ENCODE results near the gene DSCAML1.

DNA sequence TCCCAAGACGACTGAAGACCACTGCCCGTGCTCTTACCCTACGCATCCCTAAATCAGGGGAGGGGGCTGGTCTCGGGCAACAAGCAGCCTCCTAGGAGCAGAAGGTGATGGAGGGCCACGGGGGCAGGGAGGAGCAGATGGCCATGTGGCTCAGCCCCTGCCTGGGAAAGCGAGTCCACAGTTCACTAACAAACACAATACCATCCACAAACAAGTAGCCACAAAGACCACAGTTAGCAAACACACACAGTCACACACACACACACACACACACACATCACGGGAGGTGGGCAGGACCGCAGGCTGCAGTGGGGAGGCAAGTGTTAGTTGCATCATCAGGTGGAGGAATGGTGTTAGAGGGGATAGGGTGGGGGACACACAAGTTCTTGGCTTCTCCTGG is 40.8 kb upstream of the DSCAML1 start:
- TF ChIP-seq, protein P1, sequence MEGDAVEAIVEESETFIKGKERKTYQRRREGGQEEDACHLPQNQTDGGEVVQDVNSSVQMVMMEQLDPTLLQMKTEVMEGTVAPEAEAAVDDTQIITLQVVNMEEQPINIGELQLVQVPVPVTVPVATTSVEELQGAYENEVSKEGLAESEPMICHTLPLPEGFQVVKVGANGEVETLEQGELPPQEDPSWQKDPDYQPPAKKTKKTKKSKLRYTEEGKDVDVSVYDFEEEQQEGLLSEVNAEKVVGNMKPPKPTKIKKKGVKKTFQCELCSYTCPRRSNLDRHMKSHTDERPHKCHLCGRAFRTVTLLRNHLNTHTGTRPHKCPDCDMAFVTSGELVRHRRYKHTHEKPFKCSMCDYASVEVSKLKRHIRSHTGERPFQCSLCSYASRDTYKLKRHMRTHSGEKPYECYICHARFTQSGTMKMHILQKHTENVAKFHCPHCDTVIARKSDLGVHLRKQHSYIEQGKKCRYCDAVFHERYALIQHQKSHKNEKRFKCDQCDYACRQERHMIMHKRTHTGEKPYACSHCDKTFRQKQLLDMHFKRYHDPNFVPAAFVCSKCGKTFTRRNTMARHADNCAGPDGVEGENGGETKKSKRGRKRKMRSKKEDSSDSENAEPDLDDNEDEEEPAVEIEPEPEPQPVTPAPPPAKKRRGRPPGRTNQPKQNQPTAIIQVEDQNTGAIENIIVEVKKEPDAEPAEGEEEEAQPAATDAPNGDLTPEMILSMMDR (IDR thresholded peaks at IDR 0.05 in 2 of 3, conservative IDR thresholded peaks at IDR 0.05 in 1 of 3; ENCODE audit: control insufficient read depth in 2 of 3, extremely low read depth in 1 of 3, insufficient read depth in 1 of 3, low read depth in 3 of 3, low read length in 3 of 3) = no peak
- TF ChIP-seq POLR2AphosphoS5 (IDR thresholded peaks at IDR 0.05; ENCODE audit: low read length) = no peak
- TF ChIP-seq, protein P2, sequence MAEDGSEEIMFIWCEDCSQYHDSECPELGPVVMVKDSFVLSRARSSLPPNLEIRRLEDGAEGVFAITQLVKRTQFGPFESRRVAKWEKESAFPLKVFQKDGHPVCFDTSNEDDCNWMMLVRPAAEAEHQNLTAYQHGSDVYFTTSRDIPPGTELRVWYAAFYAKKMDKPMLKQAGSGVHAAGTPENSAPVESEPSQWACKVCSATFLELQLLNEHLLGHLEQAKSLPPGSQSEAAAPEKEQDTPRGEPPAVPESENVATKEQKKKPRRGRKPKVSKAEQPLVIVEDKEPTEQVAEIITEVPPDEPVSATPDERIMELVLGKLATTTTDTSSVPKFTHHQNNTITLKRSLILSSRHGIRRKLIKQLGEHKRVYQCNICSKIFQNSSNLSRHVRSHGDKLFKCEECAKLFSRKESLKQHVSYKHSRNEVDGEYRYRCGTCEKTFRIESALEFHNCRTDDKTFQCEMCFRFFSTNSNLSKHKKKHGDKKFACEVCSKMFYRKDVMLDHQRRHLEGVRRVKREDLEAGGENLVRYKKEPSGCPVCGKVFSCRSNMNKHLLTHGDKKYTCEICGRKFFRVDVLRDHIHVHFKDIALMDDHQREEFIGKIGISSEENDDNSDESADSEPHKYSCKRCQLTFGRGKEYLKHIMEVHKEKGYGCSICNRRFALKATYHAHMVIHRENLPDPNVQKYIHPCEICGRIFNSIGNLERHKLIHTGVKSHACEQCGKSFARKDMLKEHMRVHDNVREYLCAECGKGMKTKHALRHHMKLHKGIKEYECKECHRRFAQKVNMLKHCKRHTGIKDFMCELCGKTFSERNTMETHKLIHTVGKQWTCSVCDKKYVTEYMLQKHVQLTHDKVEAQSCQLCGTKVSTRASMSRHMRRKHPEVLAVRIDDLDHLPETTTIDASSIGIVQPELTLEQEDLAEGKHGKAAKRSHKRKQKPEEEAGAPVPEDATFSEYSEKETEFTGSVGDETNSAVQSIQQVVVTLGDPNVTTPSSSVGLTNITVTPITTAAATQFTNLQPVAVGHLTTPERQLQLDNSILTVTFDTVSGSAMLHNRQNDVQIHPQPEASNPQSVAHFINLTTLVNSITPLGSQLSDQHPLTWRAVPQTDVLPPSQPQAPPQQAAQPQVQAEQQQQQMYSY (CRISPR knock-in tag; IDR thresholded peaks at IDR 0.05) = no peak

All from GM12878 (cell line).